IMR-90 (cell line): ENCODE results near the gene AFAP1L2. TPM values are rescaled to one million over a fixed set of nuclear protein-coding genes. Genes with fewer than 3 reads are reported as not detected.

Experiments
- ATAC-seq: fragments of 200-7000 bp; cut with Tn5 transposase; 2 replicates; pipeline ENCODE4 v1.9.1; 2020; ENCODE audit warnings: low read depth, mild to moderate bottlenecking, moderate library complexity
- BruUV-seq: library from RNA; stranded (reverse); fragments of 400-500 nt; replicated peaks from 2 replicates; lab custom pipeline; 2021; lab: Mats Ljungman, UMichigan
- CTCF ChIA-PET: fragments of 300-600 bp; formaldehyde crosslinking; extraction: SDS; loops from one replicate; lab custom pipeline; 2021; ENCODE audit warnings: antibody characterized with exemption; lab: Yijun Ruan, JAX
- POLR2A ChIA-PET: fragments of 300-600 bp; sonication (Branson Sonifier 250); formaldehyde crosslinking; loops from one replicate; lab custom pipeline; 2022; ENCODE audit warnings: antibody characterized with exemption; ENCODE audit not compliant: unreplicated experiment; lab: Charles Lee
- DNase-seq: peaks from one replicate; pipeline ENCODE4 v3.0.0; 2013
- H2AFZ ChIP-seq: replicated peaks from 2 replicates; pipeline ENCODE3; 2013; ENCODE audit warnings: low read length, mild to moderate bottlenecking; ENCODE audit not compliant: poor library complexity
- H2AK5ac ChIP-seq: 2 replicates; pipeline ENCODE4 v1.6.1; 2013; ENCODE audit warnings: low read depth, low read length, inconsistent platforms
- H2AK9ac ChIP-seq: replicated peaks from 2 replicates; pipeline ENCODE3; 2013; ENCODE audit warnings: mild to moderate bottlenecking, low read depth, low read length, moderate library complexity; ENCODE audit not compliant: poor library complexity
- H2BK120ac ChIP-seq: 2 replicates; pipeline ENCODE4 v1.6.1; 2013; ENCODE audit warnings: low read depth, low read length, inconsistent platforms
- H2BK15ac ChIP-seq: 3 replicates; pipeline ENCODE4 v1.6.1; 2013; ENCODE audit warnings: low read depth, low read length, inconsistent platforms
- H2BK20ac ChIP-seq: 2 replicates; pipeline ENCODE4 v1.6.1; 2013; ENCODE audit warnings: low read depth, mild to moderate bottlenecking, inconsistent platforms, low read length, moderate library complexity
- H2BK5ac ChIP-seq: 2 replicates; pipeline ENCODE4 v1.6.1; 2013; ENCODE audit warnings: mild to moderate bottlenecking, low read depth, low read length, inconsistent platforms; ENCODE audit not compliant: poor library complexity, severe bottlenecking
- H3K14ac ChIP-seq: replicated peaks from 2 replicates; pipeline ENCODE4 v1.6.1; 2013; ENCODE audit warnings: low read depth, low read length, inconsistent platforms
- H3K18ac ChIP-seq: 2 replicates; pipeline ENCODE4 v1.6.1; 2013; ENCODE audit warnings: low read depth, low read length, control low read depth
- H3K23ac ChIP-seq: 2 replicates; pipeline ENCODE4 v1.6.1; 2013; ENCODE audit warnings: low read depth, low read length, inconsistent platforms
- H3K27ac ChIP-seq: 2 replicates; pipeline ENCODE4 v1.5.1; 2013; ENCODE audit warnings: mild to moderate bottlenecking, control low read depth, low read length; ENCODE audit not compliant: insufficient read depth
- H3K27me3 ChIP-seq: 2 replicates; pipeline ENCODE4 v1.6.1; 2013; ENCODE audit warnings: low read length; ENCODE audit not compliant: control insufficient read depth, insufficient read depth
- H3K36me3 ChIP-seq: 2 replicates; pipeline ENCODE4 v1.6.1; 2013; ENCODE audit warnings: low read length, mixed read lengths; ENCODE audit not compliant: control insufficient read depth, insufficient read depth
- H3K4ac ChIP-seq: 2 replicates; pipeline ENCODE4 v1.6.1; 2013; ENCODE audit warnings: low read depth, low read length, inconsistent platforms
- H3K4me1 ChIP-seq: 2 replicates; pipeline ENCODE4 v1.6.1; 2013; ENCODE audit warnings: low read length, mixed read lengths; ENCODE audit not compliant: control insufficient read depth, insufficient read depth
- H3K4me2 ChIP-seq: 2 replicates; pipeline ENCODE4 v1.6.1; 2013; ENCODE audit warnings: low read depth, mild to moderate bottlenecking, control low read depth, low read length, moderate library complexity
- H3K4me3 ChIP-seq: 2 replicates; pipeline ENCODE4 v1.5.1; 2013; ENCODE audit warnings: low read depth, mild to moderate bottlenecking, control low read depth, low read length, moderate library complexity; ENCODE audit not compliant: insufficient read depth
- H3K56ac ChIP-seq: 2 replicates; pipeline ENCODE4 v1.6.1; 2013; ENCODE audit warnings: low read length, inconsistent platforms; ENCODE audit not compliant: insufficient read depth; ENCODE audit errors: extremely low read depth
- H3K79me1 ChIP-seq, 2 experiments: 2 replicates each; pipeline ENCODE4 v1.6.1; 2013; ENCODE audit warnings: low read length in 2 of 2, inconsistent platforms in 1 of 2, low read depth in 1 of 2
- H3K9ac ChIP-seq: 2 replicates; pipeline ENCODE4 v1.6.1; 2013; ENCODE audit warnings: low read depth, low read length, control low read depth
- H3K9me1 ChIP-seq: 2 replicates; pipeline ENCODE4 v1.6.1; 2013; ENCODE audit warnings: low read length, inconsistent platforms; ENCODE audit not compliant: insufficient read depth
- H3K9me3 ChIP-seq: 2 replicates; pipeline ENCODE4 v1.6.1; 2013; ENCODE audit warnings: low read length; ENCODE audit not compliant: control insufficient read depth, insufficient read depth
- H4K20me1 ChIP-seq: 2 replicates; pipeline ENCODE4 v1.6.1; 2013; ENCODE audit warnings: low read length, inconsistent platforms; ENCODE audit not compliant: insufficient read depth
- H4K5ac ChIP-seq: 2 replicates; pipeline ENCODE4 v1.6.1; 2013; ENCODE audit warnings: mild to moderate bottlenecking, low read depth, low read length, control low read depth
- H4K8ac ChIP-seq, 2 experiments: 2 replicates each; pipeline ENCODE4 v1.6.1; 2013; ENCODE audit warnings: low read depth in 2 of 2, low read length in 2 of 2, control low read depth in 1 of 2, inconsistent platforms in 1 of 2
- H4K91ac ChIP-seq: 2 replicates; pipeline ENCODE4 v1.6.1; 2013; ENCODE audit warnings: low read depth, low read length, inconsistent platforms; ENCODE audit not compliant: insufficient read depth
- CEBPB ChIP-seq: IDR thresholded peaks from 2 replicates; pipeline ENCODE4 v1.6.1; 2012; ENCODE audit warnings: low read depth, low read length, improper control_type of control experiment
- CHD1 ChIP-seq: IDR thresholded peaks from 2 replicates; pipeline ENCODE4 v1.6.1; 2012; ENCODE audit warnings: low read depth, low read length, improper control_type of control experiment
- FOS ChIP-seq: fragments of 150-350 bp; IDR thresholded peaks from 2 replicates; pipeline ENCODE4 v1.6.1; 2016; ENCODE audit warnings: low read depth, low read length
- MAFK ChIP-seq: IDR thresholded peaks from 2 replicates; pipeline ENCODE4 v1.6.1; 2012; ENCODE audit warnings: low read depth, low read length, improper control_type of control experiment
- MAZ ChIP-seq: IDR thresholded peaks from 2 replicates; pipeline ENCODE4 v1.6.1; 2012; ENCODE audit warnings: low read depth, mild to moderate bottlenecking, low read length, improper control_type of control experiment, moderate library complexity, borderline replicate concordance
- MXI1 ChIP-seq: IDR thresholded peaks from 2 replicates; pipeline ENCODE4 v1.6.1; 2012; ENCODE audit warnings: low read depth, mild to moderate bottlenecking, low read length, moderate library complexity, borderline replicate concordance
- NFE2L2 ChIP-seq: fragments of 150-350 bp; IDR thresholded peaks from 2 replicates; pipeline ENCODE4 v1.6.1; 2016; ENCODE audit warnings: low read depth, mild to moderate bottlenecking, low read length
- POLR2A ChIP-seq: IDR thresholded peaks from 2 replicates; pipeline ENCODE4 v1.6.1; 2012; ENCODE audit warnings: mild to moderate bottlenecking, low read depth, low read length
- RAD21 ChIP-seq: IDR thresholded peaks from 2 replicates; pipeline ENCODE4 v1.6.1; 2012; ENCODE audit warnings: low read length, improper control_type of control experiment
- RCOR1 ChIP-seq: IDR thresholded peaks from 2 replicates; pipeline ENCODE4 v1.6.1; 2012; ENCODE audit warnings: mild to moderate bottlenecking, low read length, improper control_type of control experiment; ENCODE audit not compliant: insufficient replicate concordance
- RFX5 ChIP-seq: IDR thresholded peaks from 2 replicates; pipeline ENCODE4 v1.8.0; 2012; ENCODE audit warnings: low read depth, mild to moderate bottlenecking, low read length, moderate library complexity
- SMC3 ChIP-seq: fragments of 150-350 bp; IDR thresholded peaks from 2 replicates; pipeline ENCODE4 v1.6.1; 2016; ENCODE audit warnings: low read depth, mild to moderate bottlenecking, antibody characterized with exemption, low read length, moderate library complexity
- WGBS, 2 experiments: methylation state at CpG; one replicate each; pipeline versions ENCODE4 v1.1.5 to v1.1.7; 2013; ENCODE audit warnings: missing lambda C conversion rate in 2 of 2; ENCODE audit not compliant: insufficient read length in 1 of 2; ENCODE audit errors: extremely low coverage in 2 of 2; 5-methylcytosine and 5-hydroxymethylcytosine counted together
- dilution Hi-C: fragments of 300-500 bp; cut with HindIII; formaldehyde crosslinking; loops from one replicate; pipeline ENCODE4 v1.14.3; 2018; ENCODE audit warnings: low sequenced_read_pairs; ENCODE audit not compliant: unreplicated experiment
- in situ Hi-C: fragments of 300-500 bp; cut with MboI; formaldehyde crosslinking; loops from 3 replicates; pipeline ENCODE4 v1.14.3; 2019; ENCODE audit warnings: low sequenced_read_pairs, inconsistent platforms, mixed read lengths
- intact Hi-C: fragments of 100-400 bp; cut with micrococcal nuclease; formaldehyde crosslinking; loops from 2 replicates; pipeline ENCODE4 v1.10.0; 2022
- polyA plus RNA-seq, 3 experiments: library from polyadenylated mRNA; depleted of rRNA; stranded (reverse); fragments of >200 nt; gene quantifications; 2 replicates each; pipeline ENCODE4 v1.2.3, GENCODE V29; 2012; ENCODE audit warnings: low replicate concordance in 1 of 3
- total RNA-seq: library from RNA; depleted of rRNA; stranded (reverse); fragments of >200 nt; gene quantifications from 2 replicates; pipeline ENCODE4 v1.2.3, GENCODE V29; 2012
- TF ChIP-seq, protein P1 (sequence below): conservative IDR thresholded peaks from 2 replicates; pipeline ENCODE4 v1.5.1; 2012; ENCODE audit warnings: mild to moderate bottlenecking, low read depth, low read length, improper control_type of control experiment
- TF ChIP-seq, protein P2 (sequence below): fragments of 150-350 bp; IDR thresholded peaks from 2 replicates; pipeline ENCODE4 v1.6.1; 2017; ENCODE audit warnings: mild to moderate bottlenecking, antibody characterized with exemption, low read length, low read depth

The AFAP1L2 gene
- total and polyA plus RNA-seq, 2 of the 4 experiments (the other 2 are of a cell fraction), result under 0.01 to 0.10 TPM

DNA sequence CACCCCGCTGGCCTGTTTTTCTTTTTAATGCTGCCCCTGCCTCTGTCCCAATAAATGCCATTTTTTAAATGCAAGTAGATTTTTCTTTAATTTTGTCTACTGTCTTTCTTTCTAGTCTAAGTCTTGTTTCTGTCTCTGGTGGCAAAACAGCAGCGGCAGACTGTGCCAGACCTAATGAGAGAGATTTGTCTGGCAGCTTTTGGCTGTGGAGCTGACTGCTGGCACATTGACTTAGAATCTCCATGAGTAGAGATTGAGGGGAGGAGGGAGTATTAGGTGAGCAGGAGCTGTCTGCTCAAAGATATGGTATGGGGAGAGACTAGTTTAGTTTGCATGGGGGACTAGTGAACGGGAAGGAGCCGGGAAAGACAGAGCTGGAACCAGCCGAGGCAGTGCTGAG is 152.2 kb downstream of the AFAP1L2 start:
- 73% methylated on average over 2 of the region's 5 CpGs; no CpG with 5 or more reads in 1 of the 2 experiments for WGBS, 2 experiments
- Histone ChIP-seq H3K14ac (no peak overlapping the region), H2BK5ac (no peak overlapping the region), H3K27ac (no peak overlapping the region), H3K9me3 (no peaks in the 10 kb centered on the region), H3K18ac (no peak overlapping the region), H2AK9ac (no peak overlapping the region), H3K23ac (no peak overlapping the region), H3K36me3 (no peaks in the 10 kb centered on the region), H4K20me1 (no peaks in the 10 kb centered on the region), H3K27me3 (peaks cover 14% of the 10 kb centered on the region), H4K8ac (no peak overlapping the region), H2BK120ac (no peak overlapping the region), H3K56ac (no peak overlapping the region), H3K9me1 (no peaks in the 10 kb centered on the region), H4K5ac (no peak overlapping the region), H4K91ac (no peak overlapping the region), H3K4me3 (no peak overlapping the region), H3K79me1 (no peaks in the 10 kb centered on the region), H3K4ac (no peak overlapping the region), H3K4me2 (no peak overlapping the region), H3K9ac (no peak overlapping the region), H3K4me1 (no peaks in the 10 kb centered on the region), H2AK5ac (no peak overlapping the region), H2BK20ac (no peak overlapping the region), H2BK15ac (no peak overlapping the region), H2AFZ (no peak overlapping the region)
- ChIA-PET CTCF (no interaction called here), POLR2A (no interaction called here)
- ATAC-seq (no peak), DNase-seq (no peak)
- no TSS peak for BruUV-seq
- dilution Hi-C loops (no loop called here), in situ Hi-C loops (no loop called here), intact Hi-C loops (no loop called here)
- TF ChIP-seq MAFK (no peak), POLR2A (no peak), MAZ (no peak), FOS (no peak), RAD21 (no peak), NFE2L2 (no peak), CEBPB (no peak), RFX5 (no peak), SMC3 (no peak), MXI1 (no peak), CHD1 (no peak), RCOR1 (no peak)
- TF ChIP-seq, protein P1, sequence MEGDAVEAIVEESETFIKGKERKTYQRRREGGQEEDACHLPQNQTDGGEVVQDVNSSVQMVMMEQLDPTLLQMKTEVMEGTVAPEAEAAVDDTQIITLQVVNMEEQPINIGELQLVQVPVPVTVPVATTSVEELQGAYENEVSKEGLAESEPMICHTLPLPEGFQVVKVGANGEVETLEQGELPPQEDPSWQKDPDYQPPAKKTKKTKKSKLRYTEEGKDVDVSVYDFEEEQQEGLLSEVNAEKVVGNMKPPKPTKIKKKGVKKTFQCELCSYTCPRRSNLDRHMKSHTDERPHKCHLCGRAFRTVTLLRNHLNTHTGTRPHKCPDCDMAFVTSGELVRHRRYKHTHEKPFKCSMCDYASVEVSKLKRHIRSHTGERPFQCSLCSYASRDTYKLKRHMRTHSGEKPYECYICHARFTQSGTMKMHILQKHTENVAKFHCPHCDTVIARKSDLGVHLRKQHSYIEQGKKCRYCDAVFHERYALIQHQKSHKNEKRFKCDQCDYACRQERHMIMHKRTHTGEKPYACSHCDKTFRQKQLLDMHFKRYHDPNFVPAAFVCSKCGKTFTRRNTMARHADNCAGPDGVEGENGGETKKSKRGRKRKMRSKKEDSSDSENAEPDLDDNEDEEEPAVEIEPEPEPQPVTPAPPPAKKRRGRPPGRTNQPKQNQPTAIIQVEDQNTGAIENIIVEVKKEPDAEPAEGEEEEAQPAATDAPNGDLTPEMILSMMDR, result no peak
- TF ChIP-seq, protein P2, sequence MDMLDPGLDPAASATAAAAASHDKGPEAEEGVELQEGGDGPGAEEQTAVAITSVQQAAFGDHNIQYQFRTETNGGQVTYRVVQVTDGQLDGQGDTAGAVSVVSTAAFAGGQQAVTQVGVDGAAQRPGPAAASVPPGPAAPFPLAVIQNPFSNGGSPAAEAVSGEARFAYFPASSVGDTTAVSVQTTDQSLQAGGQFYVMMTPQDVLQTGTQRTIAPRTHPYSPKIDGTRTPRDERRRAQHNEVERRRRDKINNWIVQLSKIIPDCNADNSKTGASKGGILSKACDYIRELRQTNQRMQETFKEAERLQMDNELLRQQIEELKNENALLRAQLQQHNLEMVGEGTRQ, result no peak
